ENCODE data around the gene PLB1. TPM values are rescaled to one million over a fixed set of nuclear protein-coding genes. Genes with fewer than 3 reads are reported as not detected.

The PLB1 gene, protein sequence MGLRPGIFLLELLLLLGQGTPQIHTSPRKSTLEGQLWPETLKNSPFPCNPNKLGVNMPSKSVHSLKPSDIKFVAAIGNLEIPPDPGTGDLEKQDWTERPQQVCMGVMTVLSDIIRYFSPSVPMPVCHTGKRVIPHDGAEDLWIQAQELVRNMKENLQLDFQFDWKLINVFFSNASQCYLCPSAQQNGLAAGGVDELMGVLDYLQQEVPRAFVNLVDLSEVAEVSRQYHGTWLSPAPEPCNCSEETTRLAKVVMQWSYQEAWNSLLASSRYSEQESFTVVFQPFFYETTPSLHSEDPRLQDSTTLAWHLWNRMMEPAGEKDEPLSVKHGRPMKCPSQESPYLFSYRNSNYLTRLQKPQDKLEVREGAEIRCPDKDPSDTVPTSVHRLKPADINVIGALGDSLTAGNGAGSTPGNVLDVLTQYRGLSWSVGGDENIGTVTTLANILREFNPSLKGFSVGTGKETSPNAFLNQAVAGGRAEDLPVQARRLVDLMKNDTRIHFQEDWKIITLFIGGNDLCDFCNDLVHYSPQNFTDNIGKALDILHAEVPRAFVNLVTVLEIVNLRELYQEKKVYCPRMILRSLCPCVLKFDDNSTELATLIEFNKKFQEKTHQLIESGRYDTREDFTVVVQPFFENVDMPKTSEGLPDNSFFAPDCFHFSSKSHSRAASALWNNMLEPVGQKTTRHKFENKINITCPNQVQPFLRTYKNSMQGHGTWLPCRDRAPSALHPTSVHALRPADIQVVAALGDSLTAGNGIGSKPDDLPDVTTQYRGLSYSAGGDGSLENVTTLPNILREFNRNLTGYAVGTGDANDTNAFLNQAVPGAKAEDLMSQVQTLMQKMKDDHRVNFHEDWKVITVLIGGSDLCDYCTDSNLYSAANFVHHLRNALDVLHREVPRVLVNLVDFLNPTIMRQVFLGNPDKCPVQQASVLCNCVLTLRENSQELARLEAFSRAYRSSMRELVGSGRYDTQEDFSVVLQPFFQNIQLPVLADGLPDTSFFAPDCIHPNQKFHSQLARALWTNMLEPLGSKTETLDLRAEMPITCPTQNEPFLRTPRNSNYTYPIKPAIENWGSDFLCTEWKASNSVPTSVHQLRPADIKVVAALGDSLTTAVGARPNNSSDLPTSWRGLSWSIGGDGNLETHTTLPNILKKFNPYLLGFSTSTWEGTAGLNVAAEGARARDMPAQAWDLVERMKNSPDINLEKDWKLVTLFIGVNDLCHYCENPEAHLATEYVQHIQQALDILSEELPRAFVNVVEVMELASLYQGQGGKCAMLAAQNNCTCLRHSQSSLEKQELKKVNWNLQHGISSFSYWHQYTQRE (N-terminal part only)
- 10 to 100 TPM in 2 of 4 donors, 1 to 10 TPM in 2; 6.3 to 15.4 (median 10.9) TPM for total RNA-seq

DNA sequence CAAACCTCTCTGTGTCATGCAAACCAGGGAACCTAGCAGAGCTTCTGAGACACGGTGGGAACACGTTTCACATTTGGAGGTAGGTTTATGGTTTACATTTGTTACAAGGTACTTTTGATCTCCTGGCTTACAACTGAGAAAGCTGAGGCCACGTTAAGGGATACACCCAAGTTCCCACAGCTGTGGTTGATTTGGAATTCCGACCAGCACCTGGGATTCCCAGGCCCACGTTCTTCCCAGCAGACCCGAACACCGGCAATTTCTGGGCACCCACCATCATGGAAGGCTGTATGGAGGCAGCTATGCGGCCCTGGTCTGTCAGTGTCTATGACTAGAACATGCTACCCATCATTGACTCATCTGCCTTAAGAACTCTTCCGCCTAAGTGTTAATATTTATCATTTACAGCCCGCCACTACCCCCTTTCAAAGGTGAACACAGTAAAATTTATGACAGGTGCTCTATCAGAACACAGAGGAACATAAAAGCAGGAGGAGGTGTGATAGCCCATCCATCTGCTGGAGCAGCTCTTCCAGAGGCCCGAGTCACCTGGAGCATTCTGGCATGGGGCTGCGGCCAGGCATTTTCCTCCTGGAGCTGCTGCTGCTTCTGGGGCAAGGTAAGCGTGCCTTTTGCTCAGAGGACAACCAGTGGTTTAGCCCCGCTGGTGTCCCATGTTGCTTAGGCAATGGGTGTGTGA, at the start of gene PLB1:
Gene PLB1, plus strand, starts transcription at position 510 of the 700 bp plus-strand sequence. Its CDS starts 55 bp downstream, at position 565.
- TF ChIP-seq, protein P1, sequence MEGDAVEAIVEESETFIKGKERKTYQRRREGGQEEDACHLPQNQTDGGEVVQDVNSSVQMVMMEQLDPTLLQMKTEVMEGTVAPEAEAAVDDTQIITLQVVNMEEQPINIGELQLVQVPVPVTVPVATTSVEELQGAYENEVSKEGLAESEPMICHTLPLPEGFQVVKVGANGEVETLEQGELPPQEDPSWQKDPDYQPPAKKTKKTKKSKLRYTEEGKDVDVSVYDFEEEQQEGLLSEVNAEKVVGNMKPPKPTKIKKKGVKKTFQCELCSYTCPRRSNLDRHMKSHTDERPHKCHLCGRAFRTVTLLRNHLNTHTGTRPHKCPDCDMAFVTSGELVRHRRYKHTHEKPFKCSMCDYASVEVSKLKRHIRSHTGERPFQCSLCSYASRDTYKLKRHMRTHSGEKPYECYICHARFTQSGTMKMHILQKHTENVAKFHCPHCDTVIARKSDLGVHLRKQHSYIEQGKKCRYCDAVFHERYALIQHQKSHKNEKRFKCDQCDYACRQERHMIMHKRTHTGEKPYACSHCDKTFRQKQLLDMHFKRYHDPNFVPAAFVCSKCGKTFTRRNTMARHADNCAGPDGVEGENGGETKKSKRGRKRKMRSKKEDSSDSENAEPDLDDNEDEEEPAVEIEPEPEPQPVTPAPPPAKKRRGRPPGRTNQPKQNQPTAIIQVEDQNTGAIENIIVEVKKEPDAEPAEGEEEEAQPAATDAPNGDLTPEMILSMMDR (IDR thresholded peaks at IDR 0.05) = no peak
- no peak for ATAC-seq (ENCODE audit: low FRiP score)

DNA sequence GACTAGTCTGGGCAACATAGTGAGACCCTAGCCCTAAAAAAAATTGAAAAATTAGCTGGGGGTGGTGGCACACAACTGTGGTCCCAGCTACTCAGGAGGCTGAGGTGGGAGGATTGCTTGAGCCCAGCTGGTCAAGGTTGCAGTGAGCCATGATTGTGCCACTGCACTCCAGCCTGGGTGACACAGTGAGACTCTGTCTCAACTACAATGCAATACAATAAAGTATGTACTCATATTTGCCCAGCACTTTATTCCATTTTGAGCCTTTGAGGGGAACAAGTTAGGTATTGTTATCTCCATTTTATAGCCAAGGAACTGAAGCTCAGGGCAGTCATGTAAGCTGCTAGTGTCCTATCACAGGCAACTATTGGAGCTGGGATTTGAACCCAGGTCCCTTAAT, 49.3 kb upstream of the PLB1 start:
- TF ChIP-seq, protein P1 (IDR thresholded peaks at IDR 0.05) = no peak
- DNase-seq (ENCODE audit: low spot score) (no peak), ATAC-seq (ENCODE audit: low FRiP score) (no peak)

More for the DNA sequence above, at the start of gene PLB1:
- no peak for DNase-seq (ENCODE audit: low spot score)

DNA sequence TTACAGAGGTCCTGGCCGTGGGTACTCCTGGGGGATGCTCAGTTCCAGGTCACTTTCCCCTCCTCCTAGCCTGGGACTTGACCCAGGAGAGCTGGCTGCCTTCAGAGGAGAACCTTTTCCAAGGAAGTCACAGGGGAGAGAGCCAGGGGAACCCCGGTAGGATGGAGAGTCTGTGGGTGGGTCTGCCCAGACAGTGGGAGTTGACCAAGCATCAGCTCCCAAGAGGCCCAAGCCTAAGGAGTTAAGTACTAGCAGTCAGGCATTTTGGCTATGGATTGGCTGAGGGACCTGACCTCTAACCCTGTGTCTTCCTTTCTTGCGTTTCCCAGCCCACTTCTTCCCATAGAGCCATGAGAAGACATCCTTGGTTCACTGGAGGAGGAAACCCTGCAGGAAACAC, 48.8 kb upstream of the PLB1 start:
- no peak for DNase-seq (ENCODE audit: low spot score)
- TF ChIP-seq, protein P1 (IDR thresholded peaks at IDR 0.05) = no peak
- no peak for ATAC-seq (ENCODE audit: low FRiP score)

DNA sequence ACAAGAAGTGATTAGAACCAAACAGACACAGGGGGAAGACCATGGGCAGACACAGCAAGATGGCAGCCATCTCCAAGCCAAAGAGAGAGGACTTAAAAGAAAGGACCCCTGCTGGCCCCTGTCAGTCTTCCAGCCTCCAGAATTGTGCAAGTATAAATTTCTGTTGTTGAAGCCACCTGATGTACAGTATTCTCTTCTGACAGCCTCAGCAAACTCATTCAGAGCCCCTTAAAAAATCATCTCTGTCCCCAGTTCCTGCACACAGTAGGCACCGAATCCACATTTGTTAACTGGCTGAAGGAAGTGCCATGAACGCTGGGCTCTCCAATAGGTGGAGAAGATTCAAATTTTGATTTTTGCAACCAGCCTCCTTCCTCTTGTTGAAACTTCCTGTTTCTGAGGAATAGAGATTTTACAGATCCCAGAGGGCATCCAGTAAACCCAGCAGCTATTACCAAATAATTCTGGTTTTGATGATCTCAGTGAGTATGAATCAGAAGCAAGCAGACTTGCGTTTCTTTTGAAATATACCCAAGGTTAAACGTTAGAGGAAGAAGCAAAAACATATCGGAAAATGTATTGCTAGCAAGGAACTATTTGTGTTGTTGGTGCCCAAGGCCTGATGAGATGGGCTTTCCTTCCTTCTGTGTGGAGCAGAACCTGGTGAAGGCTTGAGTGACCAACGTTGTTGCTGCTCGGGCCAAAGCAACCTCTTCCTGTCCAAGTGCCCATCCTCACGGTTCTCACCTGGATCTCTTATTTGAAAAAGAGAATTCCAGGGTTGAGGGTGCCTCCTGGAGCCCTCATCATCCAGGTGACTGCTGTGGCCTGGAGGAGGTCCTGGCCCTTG, 47.7 kb upstream of the PLB1 start:
- DNase-seq (ENCODE audit: low spot score) (no peak), ATAC-seq (ENCODE audit: low FRiP score) (no peak)
- TF ChIP-seq, protein P1 (IDR thresholded peaks at IDR 0.05) = no peak

DNA sequence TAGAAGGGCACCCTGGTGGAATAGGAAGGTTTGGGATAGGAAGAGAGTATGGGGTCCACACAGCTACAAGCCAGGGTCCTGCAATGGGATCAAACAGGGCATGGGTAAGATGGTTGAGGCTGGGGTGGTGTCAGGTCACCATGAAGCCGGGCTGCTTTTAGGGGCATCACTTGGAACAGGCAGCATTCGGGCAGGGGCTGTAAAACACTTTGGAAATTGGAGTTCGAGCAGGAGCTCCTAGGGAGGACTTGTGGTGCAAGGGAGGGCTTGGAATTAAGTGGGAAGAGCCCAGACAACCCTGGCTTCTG, 47.1 kb upstream of the PLB1 start:
- TF ChIP-seq, protein P1 (IDR thresholded peaks at IDR 0.05) = no peak
- DNase-seq (ENCODE audit: low spot score) (no peak), ATAC-seq (ENCODE audit: low FRiP score) (no peak)

Data from omental fat pad (tissue), 4 donors.